ENCODE results near the gene RNF4. TPM values are rescaled to one million over a fixed set of nuclear protein-coding genes. Genes with fewer than 3 reads are reported as not detected.
"Not testable (repeated sequence)": the region's sequence is repeated elsewhere in the genome, so short reads cannot be mapped to it uniquely, and the experiment has no call there.

Gene RNF4
- total RNA-seq, 1 experiment from 2014 or later = 45.6 TPM

DNA sequence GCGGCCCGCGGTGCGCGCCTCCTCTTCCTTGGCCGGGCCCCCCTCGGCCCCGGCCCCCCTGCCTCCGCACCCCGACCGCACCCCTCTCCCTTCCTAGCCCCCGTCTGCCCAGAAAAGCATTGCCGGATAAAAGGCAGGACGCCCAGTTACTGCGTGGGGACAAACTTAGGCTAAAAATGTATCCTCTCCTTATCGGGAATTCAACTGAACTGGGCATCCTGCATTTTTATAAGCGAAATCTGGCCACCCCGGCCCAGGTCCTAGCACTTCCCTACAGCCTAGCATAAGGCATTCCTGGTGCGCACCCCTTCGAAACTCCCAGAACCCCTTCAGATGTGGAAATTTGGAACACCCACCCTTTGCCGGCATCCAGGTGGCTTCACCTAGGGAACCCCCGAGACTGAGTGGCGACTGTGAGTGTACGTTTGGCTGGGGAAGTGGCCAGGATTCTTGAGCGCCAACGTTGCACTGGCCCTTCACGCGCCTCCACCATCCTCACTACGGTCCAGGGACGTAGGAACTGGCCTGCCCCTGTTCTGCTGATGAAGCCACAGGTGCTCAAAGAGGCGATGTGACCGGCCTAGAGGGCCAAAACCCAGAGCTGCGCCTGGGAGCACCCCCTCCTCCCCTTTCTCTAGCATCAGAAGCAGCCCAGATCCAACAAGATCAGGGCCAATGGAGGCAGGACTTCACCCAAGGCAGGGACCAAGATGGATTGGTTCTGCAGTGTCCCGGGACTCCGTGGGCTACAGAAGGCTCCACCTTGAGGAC lies 5.7 kb upstream of the RNF4 start:
- Mint-ChIP-seq H3K27me3 (ENCODE audit: unreplicated experiment) (peaks cover 48% of the 10 kb centered on the region), H3K36me3 (ENCODE audit: insufficient read depth, unreplicated experiment) (peaks cover 10% of the 10 kb centered on the region), H3K9me3 (ENCODE audit: low read depth, unreplicated experiment) (no peaks in the 10 kb centered on the region), H3K27ac (ENCODE audit: unreplicated experiment) (peak overlapping the region; percentile 33), H3K4me1 (ENCODE audit: low read depth, unreplicated experiment) (peaks cover 8% of the 10 kb centered on the region), H3K4me3 (ENCODE audit: low read depth, unreplicated experiment) (peak overlapping the region; percentile 64)
- no peak for DNase-seq
- BruUV-seq (replicated peaks) = no TSS peak
- TF ChIP-seq CTCF (IDR thresholded peaks at IDR 0.05; ENCODE audit: unreplicated experiment) = no peak
- CTCF ChIA-PET = interaction anchor here (0.7 to 1.3 kb wide), 2 partner anchors 11 to 243 kb away, joined by 3 read pairs; no protein-coding TSS in a partner anchor
- intact Hi-C loops (cut with micrococcal nuclease; ENCODE audit: unreplicated experiment) = no loop called here

GRCh38 chr4:2465032-2465431 lies 3.9 kb upstream of the RNF4 start:
- Mint-ChIP-seq H3K27me3 (ENCODE audit: unreplicated experiment) (peaks cover 30% of the 10 kb centered on the region), H3K27ac (ENCODE audit: unreplicated experiment) (no peak overlapping the region), H3K4me1 (ENCODE audit: low read depth, unreplicated experiment) (peaks cover 8% of the 10 kb centered on the region), H3K36me3 (ENCODE audit: insufficient read depth, unreplicated experiment) (peaks cover 29% of the 10 kb centered on the region), H3K4me3 (ENCODE audit: low read depth, unreplicated experiment) (no peak overlapping the region), H3K9me3 (ENCODE audit: low read depth, unreplicated experiment) (no peaks in the 10 kb centered on the region)
- no peak for TF ChIP-seq CTCF (IDR thresholded peaks at IDR 0.05; ENCODE audit: unreplicated experiment)
- no TSS peak for BruUV-seq (replicated peaks)
- no peak for DNase-seq
- intact Hi-C loops (cut with micrococcal nuclease; ENCODE audit: unreplicated experiment) = no loop called here
- CTCF ChIA-PET = interaction anchor here (1.0 to 1.5 kb wide), 2 partner anchors 71 to 203 kb away, joined by 3 read pairs; partner anchors contain the start of gene FAM193A

DNA sequence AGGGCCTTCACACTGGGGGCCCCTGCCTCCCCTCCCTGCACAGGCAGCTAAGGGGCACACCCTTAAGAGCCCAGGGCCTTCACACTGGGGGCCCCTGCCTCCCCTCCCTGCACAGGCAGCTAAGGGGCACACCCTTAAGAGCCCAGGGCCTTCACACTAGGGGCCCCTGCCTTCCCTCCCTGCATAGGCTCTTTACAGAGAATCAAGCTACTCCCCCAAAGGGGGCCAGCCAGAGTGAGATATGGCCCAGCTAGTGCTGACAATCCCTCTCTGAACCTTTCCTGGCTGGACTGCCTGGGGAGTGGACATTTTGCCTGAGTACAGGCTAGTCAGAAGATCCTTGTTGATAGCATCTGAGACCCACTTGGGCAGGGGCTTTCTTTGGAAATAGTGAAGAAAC lies 3.4 kb upstream of the RNF4 start:
- H3K9me3 Mint-ChIP-seq (ENCODE audit: low read depth, unreplicated experiment); BruUV-seq (replicated peaks); DNase-seq; H3K27ac Mint-ChIP-seq (ENCODE audit: unreplicated experiment); H3K4me3 Mint-ChIP-seq (ENCODE audit: low read depth, unreplicated experiment); H3K4me1 Mint-ChIP-seq (ENCODE audit: low read depth, unreplicated experiment); intact Hi-C loops (cut with micrococcal nuclease; ENCODE audit: unreplicated experiment): not testable (repeated sequence)
- CTCF ChIA-PET = interaction anchor here (1.5 kb wide), 1 partner anchor 71 kb away, joined by 3 read pairs; the partner anchor contains the start of gene FAM193A
- Mint-ChIP-seq H3K27me3 (ENCODE audit: unreplicated experiment) (peaks cover 26% of the 10 kb centered on the region), H3K36me3 (ENCODE audit: insufficient read depth, unreplicated experiment) (peaks cover 33% of the 10 kb centered on the region)

DNA sequence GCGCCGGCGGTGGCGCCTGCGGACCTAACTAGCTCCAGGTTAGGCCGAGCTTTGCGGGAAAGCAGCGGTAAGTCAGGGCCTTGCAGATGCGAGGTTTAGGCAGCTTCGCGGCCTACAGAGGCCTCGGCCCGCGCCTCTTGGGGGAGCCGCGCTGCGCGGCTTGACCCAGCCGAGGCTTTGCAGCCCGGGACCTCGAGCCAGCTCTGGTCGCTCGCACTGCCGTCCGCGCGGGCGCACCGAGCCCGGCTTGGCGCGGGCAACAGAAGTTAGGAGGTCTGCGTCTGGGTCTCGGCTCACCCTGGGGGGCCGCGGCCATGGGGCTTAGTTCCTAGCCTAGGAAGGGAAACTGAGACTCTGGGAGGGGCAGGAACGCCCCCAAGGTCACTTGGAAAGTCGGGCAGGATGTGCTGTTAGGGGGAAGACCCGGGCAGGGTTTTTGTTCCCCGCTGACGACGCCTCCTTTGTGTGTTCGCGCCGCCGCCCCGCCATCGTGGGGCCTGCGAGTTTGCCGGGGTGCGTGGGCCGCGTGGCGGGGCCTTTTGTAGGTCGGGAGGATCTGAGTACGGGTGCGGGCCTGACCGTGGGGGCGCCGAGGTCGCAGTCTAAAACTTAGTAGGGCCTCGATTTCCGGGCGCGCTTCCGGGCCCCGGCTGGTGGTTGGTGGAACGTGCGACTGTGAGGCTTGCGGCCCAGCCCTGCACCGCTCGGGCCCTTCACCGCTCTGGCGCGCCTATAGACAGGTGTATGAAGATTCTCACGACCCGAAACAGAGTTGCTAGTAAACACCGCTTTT lies 482 bp downstream of the RNF4 start:
- Mint-ChIP-seq H3K27ac (ENCODE audit: unreplicated experiment) (peak overlapping the region; percentile 92), H3K27me3 (ENCODE audit: unreplicated experiment) (no peaks in the 10 kb centered on the region), H3K9me3 (ENCODE audit: low read depth, unreplicated experiment) (no peaks in the 10 kb centered on the region), H3K4me3 (ENCODE audit: low read depth, unreplicated experiment) (peak overlapping the region; percentile 96), H3K36me3 (ENCODE audit: insufficient read depth, unreplicated experiment) (peaks cover 62% of the 10 kb centered on the region), H3K4me1 (ENCODE audit: low read depth, unreplicated experiment) (no peaks in the 10 kb centered on the region)
- CTCF ChIA-PET = interaction anchor here (0.6 to 1.3 kb wide), 2 partner anchors 27 to 66 kb away, joined by 3 to 5 read pairs; no protein-coding TSS in a partner anchor
- TF ChIP-seq CTCF (IDR thresholded peaks at IDR 0.05; ENCODE audit: unreplicated experiment) = no peak
- intact Hi-C loops (cut with micrococcal nuclease; ENCODE audit: unreplicated experiment) = no loop called here
- BruUV-seq (replicated peaks) = no TSS peak
- DNase-seq = peak; percentile 39
